ENCODE measurements around the gene YDJC.
"Not testable (repeated sequence)": the region's sequence is repeated elsewhere in the genome, so short reads cannot be mapped to it uniquely, and the experiment has no call there.

Gene YDJC

GRCh38 chr22:21631025-21631424 lies 1.2 kb upstream of the YDJC start:
- DNase-seq, result no peak

GRCh38 chr22:21628386-21629254 lies 1.2 kb downstream of the YDJC start:
- no peak for DNase-seq

- DNase-seq, result no peak
Measured at GRCh38 chr22:21626735-21627469, 2.9 kb downstream of the YDJC start.

GRCh38 chr22:21626073-21626734 lies 3.6 kb downstream of the YDJC start:
- DNase-seq, result no peak

- DNase-seq, result no peak
Measured at GRCh38 chr22:21624880-21625791, 4.7 kb downstream of the YDJC start.

GRCh38 chr22:21624120-21624879 lies 5.5 kb downstream of the YDJC start:
- DNase-seq, result peak in 2 of 5 donors; percentile 17 to 25

GRCh38 chr22:21623648-21623970 lies 6.2 kb downstream of the YDJC start:
- DNase-seq, result no peak

- DNase-seq, result no peak
Measured at GRCh38 chr22:21622919-21623647, 6.7 kb downstream of the YDJC start.

GRCh38 chr22:21622011-21622918 lies 7.6 kb downstream of the YDJC start:
- no peak for DNase-seq

GRCh38 chr22:21621025-21621424 lies 8.8 kb downstream of the YDJC start:
- DNase-seq, result no peak

- not testable (repeated sequence) for DNase-seq
Measured at GRCh38 chr22:21617337-21617736, 12.5 kb downstream of the YDJC start.

GRCh38 chr22:21615731-21616130 lies 14.1 kb downstream of the YDJC start:
- DNase-seq, result no peak

- no peak for DNase-seq
Measured at GRCh38 chr22:21613553-21614233, 16.1 kb downstream of the YDJC start.

GRCh38 chr22:21612858-21613257 lies 17.0 kb downstream of the YDJC start:
- no peak for DNase-seq

GRCh38 chr22:21611210-21611977 lies 18.4 kb downstream of the YDJC start:
- no peak for DNase-seq

GRCh38 chr22:21609556-21610157 lies 20.2 kb downstream of the YDJC start:
- DNase-seq, result not testable (repeated sequence)

- no peak for DNase-seq
Measured at GRCh38 chr22:21606775-21607174, 23.0 kb downstream of the YDJC start.

Data from T-helper 1 cell (primary cell).